SIG-M5 (cell line): Measurements from ENCODE around the gene ACP2.
"Not testable (repeated sequence)": the region's sequence is repeated elsewhere in the genome, so short reads cannot be mapped to it uniquely, and the experiment has no call there.

Experiments
- DNase-seq: peaks from one replicate; lab custom pipeline; 2025; lab: John Stamatoyannopoulos, UW

ACP2 gene

DNA sequence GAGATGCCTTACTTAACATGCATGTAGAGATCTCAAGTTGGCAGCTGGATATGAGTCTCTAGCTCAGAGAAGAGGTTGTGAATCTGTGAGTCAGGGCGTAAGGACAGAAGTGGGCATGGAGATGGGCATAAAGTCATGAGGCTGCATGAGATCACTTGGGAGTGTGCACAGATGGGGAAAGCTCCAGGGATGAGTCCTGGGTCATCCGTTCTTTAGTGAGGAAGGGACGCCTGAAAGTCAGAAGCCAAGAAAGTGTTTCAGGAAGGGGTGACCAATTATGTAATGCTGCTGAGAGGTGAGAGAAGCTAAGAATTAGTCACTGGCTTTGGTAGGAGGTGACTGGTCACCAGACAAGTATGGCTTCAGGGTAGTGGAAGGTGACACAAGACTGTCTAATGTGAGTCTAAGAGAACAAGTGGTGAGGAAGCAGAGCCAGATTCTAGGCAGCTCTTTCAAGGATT lies 6.7 kb downstream of the ACP2 start:
- no peak for DNase-seq

DNA sequence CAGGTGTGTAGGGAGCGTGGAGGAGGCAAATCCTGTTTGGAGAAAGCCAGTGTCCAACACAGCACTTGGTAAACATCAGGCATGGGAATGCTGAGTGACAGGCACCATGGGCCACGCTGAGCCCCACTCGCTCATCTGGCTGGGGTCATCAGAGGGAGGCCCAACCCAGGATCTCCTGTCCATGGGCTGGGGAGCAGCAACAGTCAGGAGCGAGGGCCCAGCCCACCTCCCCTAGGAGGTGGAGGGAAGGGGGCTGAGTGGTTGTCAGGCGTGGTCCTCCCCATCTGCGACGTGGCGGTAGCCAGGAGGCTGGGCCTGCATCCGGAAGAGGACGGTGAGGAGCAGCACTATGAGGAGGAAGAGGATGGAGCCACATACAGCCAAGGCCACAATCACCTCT lies 8.8 kb downstream of the ACP2 start:
- no peak for DNase-seq

GRCh38 chr11:47236482-47236881 lies 12.1 kb downstream of the ACP2 start:
- DNase-seq = no peak

GRCh38 chr11:47235163-47235562 lies 13.5 kb downstream of the ACP2 start:
- no peak for DNase-seq

DNA sequence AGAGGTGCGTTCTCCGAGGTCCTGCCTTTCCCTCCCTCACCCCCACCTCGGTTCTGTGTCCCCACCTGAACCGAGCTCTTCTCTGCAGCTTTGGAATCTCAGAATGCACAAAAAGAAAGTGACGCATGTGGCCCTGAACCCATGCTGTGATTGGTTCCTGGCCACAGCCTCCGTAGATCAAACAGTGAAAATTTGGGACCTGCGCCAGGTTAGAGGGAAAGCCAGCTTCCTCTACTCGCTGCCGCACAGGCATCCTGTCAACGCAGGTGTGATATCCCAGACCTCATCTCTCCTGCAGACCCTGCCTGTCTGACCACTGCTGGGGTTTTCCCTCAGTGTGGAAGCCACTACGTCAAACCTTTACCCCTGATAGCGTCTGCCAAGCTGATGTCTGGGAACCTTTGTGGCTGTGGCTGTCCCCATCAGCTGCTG lies 13.9 kb downstream of the ACP2 start:
- no peak for DNase-seq

DNA sequence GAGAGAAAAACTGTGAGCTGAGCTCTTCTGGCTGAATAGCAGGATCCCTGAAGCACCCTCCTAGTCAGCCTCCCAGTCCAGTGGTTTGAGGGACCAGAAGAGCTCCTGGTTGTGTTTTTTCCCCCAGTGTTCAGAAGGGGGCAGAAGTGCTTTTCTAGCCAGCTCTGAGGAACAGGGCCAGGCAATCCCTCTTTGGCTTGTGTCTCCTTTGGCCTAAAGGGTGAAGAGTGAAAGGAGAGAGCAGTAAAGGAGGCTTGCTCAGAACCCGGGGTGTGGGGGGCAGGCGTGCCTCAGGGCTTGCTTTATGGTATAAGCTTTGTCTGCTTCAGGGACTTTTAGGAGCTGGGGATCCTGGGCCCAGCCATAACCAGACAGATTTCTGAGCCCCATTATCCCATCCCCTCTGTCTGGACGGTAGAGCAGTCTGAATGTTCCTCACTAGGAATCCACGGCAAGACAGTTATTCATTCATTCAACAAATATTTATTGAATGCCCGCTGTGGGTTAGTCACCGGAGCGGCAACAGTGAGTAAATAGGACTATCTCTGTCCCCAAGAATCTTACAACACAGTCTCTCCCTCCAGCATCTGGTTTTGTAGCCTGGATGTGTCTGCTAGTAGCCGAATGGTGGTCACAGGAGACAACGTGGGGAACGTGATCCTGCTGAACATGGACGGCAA lies 14.5 kb downstream of the ACP2 start:
- DNase-seq = no peak

- DNase-seq = no peak
Observed at GRCh38 chr11:47233051-47233450, 15.6 kb downstream of the ACP2 start.

- DNase-seq = no peak
Observed at GRCh38 chr11:47229161-47229560, 19.5 kb downstream of the ACP2 start.

- DNase-seq = no peak
Observed at GRCh38 chr11:47225552-47226400, 22.8 kb downstream of the ACP2 start.

DNA sequence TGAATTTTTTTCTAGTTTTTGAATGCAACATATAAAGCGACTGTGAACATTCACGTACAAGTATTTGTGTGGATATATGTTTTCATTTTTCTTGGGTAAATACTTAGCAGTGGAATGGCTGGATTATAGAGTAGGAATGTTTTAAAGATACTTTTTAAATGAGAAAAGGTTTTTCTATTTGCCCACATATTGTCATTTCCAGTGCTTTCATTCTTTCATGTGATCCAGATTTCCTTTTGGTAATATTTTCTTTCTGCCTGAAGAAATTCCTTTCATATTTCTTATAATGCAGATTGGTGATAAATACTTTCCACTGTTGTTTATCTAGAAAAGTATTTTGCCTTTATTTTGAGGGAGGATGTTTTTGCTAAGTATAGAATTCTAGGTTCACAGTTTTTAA lies 25.9 kb downstream of the ACP2 start:
- no peak for DNase-seq

GRCh38 chr11:47220401-47220821 lies 28.2 kb downstream of the ACP2 start:
- DNase-seq = no peak

- no peak for DNase-seq
Observed at GRCh38 chr11:47216121-47216798, 32.4 kb downstream of the ACP2 start.

- no peak for DNase-seq
Observed at GRCh38 chr11:47215366-47215910, 33.2 kb downstream of the ACP2 start.

GRCh38 chr11:47213950-47214565 lies 34.6 kb downstream of the ACP2 start:
- peak; percentile 29 for DNase-seq

DNA sequence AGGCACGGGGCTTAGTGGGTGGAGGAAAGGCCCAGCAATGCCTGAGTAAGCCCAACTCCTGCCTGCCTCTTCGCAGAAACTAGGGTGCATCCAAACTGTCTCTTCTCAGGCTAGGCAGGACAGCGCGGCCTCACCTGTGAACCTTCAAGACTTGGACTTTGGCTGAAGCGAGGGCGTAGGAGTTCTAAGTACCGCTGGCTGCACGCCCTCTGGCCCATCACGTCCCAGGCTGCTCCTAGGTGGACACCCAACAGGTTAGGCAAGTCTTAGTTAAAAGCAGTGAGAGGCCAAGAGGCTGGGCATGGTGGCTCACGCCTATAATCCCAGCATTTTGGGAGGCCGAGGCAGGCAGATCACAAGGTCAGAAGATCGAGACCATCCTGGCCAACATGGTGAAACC lies 35.7 kb downstream of the ACP2 start:
- DNase-seq = no peak

GRCh38 chr11:47208628-47209027 lies 40.0 kb downstream of the ACP2 start:
- DNase-seq = no peak

DNA sequence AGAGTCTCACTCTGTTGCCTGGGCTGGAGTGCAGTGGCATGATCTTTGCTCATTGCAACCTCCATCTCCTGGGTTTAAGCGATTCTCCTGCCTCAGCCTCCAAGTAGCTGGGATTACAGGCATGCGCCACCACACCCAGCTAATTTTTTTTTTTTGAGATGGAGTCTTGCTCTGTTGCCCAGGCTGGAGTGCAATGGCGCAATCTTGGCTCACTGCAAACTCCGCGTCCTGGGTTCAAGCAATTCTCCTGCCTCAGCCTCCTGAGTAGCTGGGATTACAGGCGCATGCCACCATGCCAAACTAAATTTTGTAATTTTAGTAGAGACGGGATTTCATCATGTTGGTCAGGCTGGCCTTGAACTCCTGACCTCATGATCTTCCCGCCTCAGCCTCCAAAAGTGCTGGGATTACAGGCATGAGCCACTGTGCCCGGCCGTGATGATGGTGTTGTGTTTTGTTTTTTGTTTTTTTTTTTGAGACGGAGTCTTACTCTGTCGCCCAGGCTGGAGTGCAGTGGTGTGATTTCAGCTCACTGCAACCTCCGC lies 40.5 kb downstream of the ACP2 start:
- not testable (repeated sequence) for DNase-seq

DNA sequence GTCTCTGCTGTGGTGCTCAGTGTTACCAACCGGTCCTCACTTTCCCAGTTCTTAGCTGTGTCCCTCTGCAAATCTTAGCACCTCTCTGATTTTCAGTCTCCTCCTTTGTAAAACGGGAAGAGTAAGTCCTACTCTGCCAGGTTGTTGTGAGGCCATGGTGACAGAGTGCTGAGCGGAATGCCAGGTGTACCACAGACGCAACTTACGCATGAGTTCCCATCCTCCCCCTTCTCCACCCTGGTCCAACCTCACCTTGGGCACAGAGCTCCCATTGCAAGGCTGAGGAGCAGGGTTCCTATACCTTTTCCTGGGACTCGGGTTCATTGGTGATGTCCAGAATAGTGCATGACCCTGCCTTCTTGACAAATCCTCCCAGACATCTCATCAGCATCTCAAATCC lies 41.2 kb downstream of the ACP2 start:
- DNase-seq = no peak

DNA sequence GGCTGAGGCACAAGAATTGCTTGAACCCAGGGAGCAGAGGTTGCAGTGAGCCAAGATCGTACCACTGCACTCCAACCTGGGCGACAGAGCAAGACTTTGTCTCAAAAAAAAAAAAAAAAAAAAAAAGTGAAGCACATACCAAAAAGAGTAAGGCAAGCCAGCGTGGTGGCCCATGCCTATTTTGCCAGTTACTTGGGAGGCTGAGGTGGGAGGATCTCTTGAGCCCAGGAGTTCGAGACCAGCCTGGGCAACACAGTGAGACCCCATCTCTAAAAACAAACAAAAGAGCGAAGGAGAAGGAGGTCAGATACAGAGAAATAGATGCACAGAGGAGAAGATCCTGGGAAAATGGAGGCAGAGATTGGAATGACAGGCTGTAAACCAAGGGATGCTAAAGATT lies 42.0 kb downstream of the ACP2 start:
- DNase-seq = not testable (repeated sequence)

DNA sequence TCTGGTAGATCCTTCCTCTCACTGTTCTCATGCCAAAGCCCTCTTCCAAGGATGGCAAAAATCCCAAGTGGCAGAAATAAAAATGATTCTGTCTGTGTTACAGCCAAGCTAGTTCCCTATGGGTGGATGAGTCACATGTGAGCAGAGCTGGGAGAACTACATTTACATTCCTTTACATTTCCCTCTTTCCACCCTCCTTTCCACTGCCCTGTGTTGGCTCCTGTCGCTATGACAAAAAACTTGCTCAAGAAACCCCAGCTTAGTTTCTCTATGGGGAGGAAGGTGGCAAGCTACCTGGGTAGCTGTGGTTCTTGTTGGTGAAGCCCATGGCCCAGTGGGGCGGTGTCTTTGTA lies 44.0 kb downstream of the ACP2 start:
- DNase-seq = no peak

GRCh38 chr11:47202576-47202975 lies 46.0 kb downstream of the ACP2 start:
- DNase-seq = no peak

GRCh38 chr11:47201015-47201414 lies 47.6 kb downstream of the ACP2 start:
- DNase-seq = no peak
